Measurements from ENCODE around the gene DNAH3.
"Not testable (repeated sequence)": the region's sequence is repeated elsewhere in the genome, so short reads cannot be mapped to it uniquely, and the experiment has no call there.

Gene DNAH3

GRCh38 chr16:21120976-21121520 is 29.6 kb downstream of the DNAH3 start:
- DNase-seq: no peak

DNA sequence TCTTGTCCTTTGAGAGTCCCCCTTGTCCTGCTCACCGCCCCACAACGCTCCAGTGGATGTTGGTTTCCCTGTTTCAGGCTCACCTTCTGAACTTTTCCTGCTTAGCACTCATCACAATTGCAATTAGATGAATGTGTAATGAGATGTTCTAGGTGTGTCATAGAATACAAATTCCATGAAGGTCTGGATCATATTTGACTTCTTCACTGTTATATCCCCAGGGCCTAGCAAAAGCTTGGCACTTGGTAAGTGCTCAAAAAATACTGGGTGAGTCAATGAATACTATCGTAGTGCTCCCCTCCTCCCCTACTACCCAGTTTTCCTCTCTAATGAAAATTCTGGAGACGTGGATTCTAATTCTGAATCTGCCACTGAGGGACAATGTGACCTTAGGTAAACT is 33.1 kb downstream of the DNAH3 start:
- DNase-seq: no peak

GRCh38 chr16:21116148-21116693 is 34.4 kb downstream of the DNAH3 start:
- DNase-seq: no peak

- DNase-seq: not testable (repeated sequence)
These were observed 35.1 kb downstream of the DNAH3 start for GRCh38 chr16:21115551-21115950.

GRCh38 chr16:21103941-21104860 is 46.4 kb downstream of the DNAH3 start:
- no peak for DNase-seq

DNA sequence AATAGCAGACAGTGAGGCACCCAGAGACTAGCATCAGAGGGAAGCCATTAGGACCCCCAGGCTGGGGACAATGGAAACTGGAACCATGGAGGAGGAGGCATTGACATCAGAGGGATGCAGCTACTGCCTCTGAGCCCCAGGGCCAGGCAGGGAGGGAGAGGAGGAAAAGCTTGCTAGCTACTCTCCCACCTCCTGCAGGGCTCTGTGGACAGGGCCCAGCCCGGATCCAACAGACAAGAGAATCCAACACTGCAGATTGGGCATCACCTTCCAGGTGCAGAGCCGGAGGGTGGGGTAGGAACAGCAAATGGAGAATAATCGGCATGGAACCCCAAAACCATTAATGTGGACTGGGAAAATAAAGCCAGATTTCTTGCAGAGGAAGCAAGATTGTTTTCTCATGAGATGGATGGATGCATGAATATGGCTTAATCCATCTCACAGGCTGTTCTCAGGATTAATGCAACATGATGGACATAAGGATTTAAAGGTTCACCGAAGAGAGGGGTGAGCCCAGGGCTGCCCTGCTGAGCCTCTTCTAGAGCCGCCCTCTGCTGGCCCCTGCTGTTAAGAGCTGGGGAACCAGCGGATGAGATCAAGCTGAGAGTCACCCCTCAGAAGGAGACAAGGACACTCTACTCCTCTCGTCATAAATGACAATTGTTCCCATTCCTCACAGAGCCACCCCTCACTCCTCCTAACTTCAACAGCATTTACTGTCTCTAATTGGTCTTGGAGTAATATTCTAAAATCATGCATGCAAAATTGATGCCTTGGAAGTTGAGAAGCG is 48.8 kb downstream of the DNAH3 start:
- DNase-seq: no peak

DNA sequence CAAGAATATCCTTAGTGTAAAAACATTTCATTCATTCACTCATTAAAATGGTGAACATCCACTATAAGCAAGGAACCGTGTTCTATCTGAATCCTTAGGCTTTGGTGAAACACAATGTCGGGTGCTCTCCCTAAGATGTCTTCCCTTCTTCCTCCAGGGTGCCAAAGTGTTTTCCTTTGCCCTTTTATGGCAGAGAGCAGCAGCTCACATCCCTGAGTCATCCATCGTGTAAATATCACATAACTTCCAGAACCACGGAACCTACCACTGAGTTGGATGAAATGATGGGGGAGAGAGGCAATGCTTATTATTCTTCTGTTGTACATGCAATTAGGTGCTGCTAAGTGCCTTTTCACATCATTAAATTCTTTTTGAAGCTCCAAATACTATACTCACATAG is 50.2 kb downstream of the DNAH3 start:
- DNase-seq: no peak

DNA sequence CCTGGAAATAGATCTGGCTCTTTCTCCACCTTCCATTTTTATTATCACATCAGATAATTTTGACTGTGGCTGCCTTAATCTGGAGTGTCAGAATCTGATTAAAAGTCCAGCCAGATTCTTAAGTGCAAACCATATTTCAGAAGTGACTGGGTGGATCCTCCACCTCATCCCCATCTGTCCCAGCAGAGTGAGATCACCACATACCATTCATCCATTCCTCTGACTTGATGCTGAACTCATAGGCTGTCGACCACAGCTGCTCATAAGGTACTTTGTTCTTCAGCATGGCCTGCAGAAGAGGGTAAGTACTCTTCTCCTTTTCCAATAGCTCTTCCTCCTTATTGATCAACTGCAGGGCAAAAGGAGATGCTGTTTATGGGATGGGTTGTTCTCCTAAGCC is 53.5 kb downstream of the DNAH3 start:
- DNase-seq: no peak

DNA sequence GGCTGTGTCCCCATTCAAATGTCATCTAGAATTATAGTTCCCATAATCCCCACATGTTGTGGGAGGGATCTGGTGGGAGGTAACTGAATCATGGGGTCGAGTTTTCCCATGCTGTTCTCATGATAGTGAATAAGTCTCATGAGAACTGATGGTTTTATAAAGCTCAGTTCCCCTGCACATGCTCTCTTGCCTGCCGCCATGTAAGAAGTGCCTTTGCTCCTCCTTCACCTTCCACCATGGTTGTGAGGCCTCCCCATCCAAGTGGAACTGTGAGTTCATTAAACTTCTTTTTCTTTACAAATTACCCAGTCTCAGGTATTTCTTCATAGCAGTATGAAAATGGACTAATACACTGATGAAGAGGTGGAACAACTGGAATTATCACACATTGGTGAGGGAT is 55.9 kb downstream of the DNAH3 start:
- DNase-seq: not testable (repeated sequence)

GRCh38 chr16:21092951-21093350 is 57.7 kb downstream of the DNAH3 start:
- no peak for DNase-seq

DNA sequence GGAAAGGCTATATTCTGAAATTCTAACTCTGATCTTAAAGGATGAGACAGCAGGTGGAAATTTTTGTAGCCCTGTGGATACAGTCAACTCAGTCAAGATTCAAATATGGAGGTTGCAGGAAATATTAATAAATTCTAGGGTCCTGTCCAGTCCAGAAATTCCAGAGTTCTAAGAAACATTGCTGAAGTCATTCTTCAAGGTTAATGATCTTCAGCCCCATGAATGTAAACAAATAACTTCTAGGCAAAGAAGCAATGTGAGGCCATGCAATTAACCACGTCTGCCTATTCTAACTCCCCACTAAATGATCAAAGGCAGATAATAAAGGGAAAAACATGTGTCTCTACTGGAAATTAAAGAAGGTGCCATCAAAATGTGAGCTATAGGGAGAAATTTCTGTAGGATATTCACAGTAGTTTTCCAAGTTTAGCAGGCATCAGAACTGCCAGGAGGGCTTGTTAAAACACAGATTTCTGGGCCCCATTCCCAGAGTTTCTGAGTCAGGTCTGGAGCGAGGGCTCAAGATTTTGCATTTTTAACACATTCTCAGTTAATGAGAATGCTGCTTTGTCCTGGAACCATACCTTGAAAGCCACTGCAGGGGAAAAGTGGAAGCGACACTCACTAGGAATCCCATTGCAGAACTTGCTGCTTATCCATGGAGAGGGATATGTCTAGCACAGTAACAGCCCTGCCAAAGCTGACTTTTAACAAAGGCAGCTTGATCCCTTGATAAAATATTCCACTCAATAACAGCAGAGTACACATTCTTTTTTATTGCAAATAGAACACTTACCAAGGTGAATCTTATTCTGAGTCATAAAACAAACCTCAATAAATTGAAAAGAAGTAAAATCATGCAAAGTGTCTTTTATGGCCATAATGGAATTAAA is 61.8 kb downstream of the DNAH3 start:
- DNase-seq: no peak

GRCh38 chr16:21088143-21088542 is 62.5 kb downstream of the DNAH3 start:
- no peak for DNase-seq

DNA sequence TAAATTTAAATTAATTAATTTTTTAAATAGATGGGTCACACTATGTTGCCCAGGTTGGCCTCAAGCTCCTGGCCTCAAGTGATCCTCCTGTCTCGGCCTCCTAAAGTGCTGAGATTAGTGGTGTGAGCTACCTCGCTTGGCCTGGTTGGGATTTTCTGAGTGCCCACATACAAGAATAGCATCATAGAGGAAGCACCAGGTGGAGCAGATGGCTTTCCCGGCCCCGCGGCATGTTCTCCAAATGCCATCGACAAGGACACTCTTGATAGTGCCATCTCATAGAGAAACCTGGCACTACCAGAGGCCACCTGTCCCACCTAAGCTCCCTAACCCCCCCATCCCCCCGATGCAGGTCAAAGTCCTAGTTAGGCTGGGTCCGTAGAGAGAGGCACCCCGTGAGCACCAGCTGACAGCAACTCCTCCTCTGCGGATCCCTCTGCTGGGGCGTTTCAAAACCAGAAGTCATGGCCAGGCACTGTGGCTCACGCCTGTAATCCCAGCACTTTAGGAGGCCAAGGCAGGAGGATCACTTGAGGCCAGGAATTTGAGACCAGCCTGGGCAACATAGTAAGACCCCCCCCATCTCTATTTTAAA is 65.9 kb downstream of the DNAH3 start:
- no peak for DNase-seq

DNA sequence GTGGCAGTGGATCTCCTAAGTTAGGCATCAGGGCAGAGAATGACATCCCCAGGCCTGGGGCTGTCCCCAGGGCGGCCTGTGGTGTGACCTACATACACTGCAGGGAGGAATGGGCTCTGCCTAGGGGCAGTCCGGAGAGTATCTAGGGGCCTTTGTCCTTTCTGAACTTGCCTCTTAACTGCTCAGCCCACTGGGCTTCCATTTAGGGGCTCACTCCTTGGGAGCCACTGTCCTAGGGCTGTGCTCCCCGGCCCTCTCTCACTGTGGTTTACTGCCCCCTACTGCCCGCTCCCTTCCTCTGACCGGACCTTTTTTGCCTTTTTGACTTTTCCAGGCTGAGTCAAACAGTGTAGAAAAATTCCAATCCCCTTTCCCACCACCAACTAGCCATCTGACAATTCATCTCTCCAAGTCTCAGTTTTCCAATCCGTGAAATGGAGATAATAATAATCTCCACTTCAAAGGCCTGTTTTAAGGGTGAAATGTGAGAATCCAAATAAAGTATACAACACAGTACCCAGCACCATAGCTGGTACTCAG is 66.8 kb downstream of the DNAH3 start:
- peak; percentile 80 for DNase-seq

- no peak for DNase-seq
These were observed 69.3 kb downstream of the DNAH3 start for GRCh38 chr16:21081329-21081728.

GRCh38 chr16:21078563-21078962 is 72.1 kb downstream of the DNAH3 start:
- DNase-seq: no peak

DNA sequence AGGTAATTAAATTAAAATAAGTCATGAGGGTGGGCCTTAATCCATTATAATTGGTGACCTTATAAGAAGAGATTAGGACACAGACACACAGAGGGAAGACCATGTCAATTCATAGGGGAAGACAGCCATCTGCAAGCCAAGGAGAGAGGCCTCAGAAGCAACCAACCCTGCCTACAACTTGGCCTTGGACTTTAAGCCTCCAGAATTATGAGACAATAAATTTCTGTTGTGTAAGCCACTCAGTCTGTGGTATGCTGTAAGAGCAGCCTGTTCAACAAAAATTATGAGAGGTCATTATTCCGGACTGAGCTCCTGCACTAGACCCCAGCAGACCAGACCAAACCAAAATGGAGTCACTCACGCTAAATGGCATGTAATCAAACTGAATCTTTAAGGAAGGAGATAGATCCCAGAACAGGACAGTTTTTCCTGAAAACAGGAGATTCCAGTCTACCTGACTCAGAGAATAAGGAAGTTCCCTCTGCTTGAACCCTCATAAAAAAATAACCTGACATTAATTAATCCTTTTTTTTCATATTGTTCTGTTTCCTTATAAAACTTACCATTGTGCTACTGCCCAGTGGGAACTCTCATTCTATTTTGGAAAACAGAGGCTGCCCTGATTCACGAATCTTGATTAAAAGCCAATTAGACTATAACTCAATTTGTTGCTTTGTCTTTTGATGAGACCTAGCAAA is 74.3 kb downstream of the DNAH3 start:
- no peak for DNase-seq

GRCh38 chr16:21075252-21075651 is 75.4 kb downstream of the DNAH3 start:
- no peak for DNase-seq

GRCh38 chr16:21072976-21073375 is 77.7 kb downstream of the DNAH3 start:
- no peak for DNase-seq

DNA sequence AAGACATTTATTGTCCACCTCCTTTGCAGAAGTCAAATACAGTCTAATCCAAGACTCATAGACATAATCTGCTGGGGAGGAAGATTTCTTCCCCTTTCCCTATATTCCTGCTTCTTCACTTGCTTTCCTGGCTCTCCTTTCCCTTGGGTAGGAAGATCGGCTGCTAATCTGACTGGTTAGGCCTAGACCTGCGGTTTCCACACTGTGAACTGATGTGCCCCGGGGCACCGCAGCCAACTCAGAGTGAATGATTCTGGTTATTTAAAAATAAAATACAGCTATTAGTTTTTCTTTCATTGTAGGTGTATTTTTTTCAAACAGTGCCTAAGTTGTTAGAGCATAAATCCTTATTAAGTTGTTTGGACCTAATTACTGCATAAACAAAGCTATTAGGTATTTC is 78.9 kb downstream of the DNAH3 start:
- DNase-seq: no peak

DNA sequence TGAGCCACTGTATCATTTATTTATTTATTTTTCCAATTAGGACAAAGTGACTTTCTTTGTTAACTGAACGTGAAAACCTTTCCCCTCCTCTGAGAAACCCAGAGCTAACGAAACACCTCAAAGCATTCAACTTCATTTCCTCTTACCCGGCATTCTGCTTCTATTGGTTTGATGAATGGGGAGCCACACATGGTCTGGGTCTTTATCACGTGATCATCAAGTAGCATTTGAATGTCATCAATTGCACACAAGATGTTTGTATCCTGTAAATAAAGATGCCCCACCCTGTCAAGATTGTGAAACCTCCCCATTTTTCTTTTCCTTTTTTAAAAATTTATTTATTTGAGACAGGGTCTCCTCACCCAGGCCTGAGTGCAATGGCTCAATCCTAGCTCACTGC is 80.1 kb downstream of the DNAH3 start:
- DNase-seq: no peak

Measured in NCI-H510A treated with DMSO at 0.1 percent for 48 hours (cell line).